ENCODE data around the gene UBE2A.

The UBE2A gene

GRCh38 chrX:119574394-119575266 lies at the start of gene UBE2A:
Gene UBE2A (plus strand): TSS chrX:119574563. CDS start chrX:119574712, 149 bp downstream.
- DNase-seq, result peak; percentile 61

- no peak for DNase-seq
These were observed 44.8 kb upstream of the UBE2A start for GRCh38 chrX:119529345-119530276.

GRCh38 chrX:119537487-119537886 lies 36.9 kb upstream of the UBE2A start:
- DNase-seq, result no peak

DNA sequence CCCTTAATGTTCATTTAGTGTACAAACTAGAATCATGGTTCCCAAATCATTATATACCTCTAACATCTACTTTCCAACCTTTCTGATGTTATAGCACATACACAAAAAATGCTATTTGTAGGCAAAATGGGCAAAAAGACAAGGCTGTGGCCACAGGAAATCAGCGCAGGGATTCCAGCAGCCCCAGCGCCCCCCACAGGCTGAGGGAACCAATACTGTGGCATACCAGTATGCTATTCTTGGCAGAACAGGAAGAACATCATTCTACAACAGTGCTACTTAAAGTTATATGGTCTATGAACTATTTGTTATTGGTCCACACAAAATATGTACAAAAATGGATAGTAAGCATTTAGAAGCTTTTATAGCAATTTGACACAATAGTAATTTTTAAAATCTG lies 34.5 kb upstream of the UBE2A start:
- no peak for DNase-seq

DNA sequence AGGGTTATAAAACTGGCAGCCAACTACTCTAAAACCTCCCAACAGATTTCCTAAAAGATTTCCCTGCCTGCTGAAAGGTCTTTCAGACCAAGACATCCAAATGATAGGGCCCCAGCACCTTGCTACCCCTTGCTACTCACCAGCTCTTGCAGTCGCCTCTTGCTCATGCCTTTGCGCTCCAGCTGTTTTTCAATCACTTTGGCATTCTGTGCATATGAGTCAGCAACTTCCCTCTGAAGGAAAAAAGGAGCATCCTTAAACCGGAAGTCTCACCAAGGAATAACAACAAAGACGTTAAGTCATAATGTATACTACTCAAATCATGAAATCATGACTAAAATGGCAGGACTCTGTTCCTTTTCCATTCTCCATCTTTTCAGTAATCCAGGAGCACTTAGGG lies 33.2 kb upstream of the UBE2A start:
- DNase-seq, result peak; percentile 1

DNA sequence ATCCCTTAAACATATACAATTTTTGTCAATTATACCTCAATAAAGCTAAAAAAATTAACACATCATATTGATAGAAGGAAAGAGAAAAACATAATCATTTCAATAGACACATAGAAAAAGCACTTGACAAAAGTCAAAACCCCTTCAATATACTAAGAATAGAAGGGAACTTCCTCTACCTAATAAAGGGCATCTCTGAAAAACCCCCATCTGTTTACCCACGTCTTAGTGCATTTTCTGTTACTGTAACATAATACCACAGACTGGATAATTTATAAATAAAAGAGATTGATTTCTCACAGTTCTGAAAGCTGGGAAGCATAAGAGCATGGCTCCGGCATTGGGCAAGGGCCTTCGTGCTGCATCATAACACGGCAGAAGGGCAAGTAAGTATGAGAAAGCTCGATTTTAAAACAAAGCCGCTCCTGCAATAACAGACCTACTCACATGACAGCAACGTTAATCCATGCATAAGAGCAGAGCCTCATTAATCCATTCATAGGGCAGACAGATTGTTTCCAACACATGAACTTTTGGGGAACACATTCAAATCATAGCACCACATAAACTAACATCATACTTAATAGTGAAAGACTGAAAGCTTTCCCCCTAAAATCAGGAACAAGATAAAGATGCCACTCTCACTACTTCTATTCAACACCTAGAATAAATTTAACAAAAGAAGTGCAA lies 24.9 kb upstream of the UBE2A start:
- no peak for DNase-seq

GRCh38 chrX:119552508-119552907 lies 21.9 kb upstream of the UBE2A start:
- DNase-seq, result no peak

DNA sequence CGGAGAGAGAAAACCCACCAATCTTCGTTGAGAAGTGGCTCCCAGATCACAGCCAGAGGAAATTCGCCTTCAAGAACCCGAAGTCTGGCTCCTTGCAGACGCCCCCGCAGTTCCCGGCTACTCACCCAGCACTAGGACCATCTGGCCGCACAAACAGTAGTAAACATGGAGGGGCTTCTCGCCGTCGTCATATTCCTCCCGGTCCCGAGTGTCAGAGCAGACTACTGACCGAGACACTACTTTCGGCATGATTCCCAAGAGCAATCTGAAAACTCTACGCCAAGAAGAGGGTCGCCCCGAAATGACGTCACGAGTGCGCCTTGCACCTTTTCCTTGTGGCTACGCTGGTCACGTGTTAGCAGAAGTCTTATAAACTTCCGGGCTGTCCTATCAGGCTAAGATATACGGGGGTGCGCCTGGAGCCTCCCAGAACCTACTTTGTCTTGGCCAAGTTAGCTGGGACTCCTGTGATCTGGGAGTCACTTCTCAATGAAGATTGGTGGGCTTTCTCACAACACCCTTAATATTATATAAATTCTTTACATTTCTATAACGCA lies 9.2 kb upstream of the UBE2A start, which contains the start of gene STEEP1:
Gene STEEP1 (minus strand): TSS at position 303 of the 557 bp plus-strand sequence. CDS start 54 bp downstream, at position 249.
- peak; percentile 90 for DNase-seq

DNA sequence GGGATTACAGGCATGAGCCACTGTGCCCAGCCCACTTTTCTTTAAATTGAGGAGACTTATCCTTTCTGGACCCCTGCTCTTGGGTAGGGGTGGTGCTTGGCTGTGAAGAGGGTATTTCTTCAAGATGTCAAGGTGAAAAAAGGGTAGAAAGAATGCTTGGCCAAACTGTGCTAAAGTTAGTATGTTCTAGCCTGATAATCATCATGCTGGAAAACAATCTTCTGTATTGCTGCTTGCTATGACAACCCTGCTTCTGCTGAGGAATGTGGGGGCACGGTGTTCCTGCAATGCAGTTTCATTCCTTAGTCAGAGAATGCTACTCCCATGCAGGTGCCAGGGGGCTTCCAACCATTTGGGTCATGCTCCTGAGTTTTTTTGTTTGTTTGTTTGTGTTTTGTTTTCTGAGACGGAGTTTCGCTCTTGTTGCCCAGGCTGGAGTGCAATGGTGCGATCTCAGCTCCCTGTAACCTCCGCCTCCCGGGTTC lies 4.0 kb upstream of the UBE2A start:
- DNase-seq, result no peak

DNA sequence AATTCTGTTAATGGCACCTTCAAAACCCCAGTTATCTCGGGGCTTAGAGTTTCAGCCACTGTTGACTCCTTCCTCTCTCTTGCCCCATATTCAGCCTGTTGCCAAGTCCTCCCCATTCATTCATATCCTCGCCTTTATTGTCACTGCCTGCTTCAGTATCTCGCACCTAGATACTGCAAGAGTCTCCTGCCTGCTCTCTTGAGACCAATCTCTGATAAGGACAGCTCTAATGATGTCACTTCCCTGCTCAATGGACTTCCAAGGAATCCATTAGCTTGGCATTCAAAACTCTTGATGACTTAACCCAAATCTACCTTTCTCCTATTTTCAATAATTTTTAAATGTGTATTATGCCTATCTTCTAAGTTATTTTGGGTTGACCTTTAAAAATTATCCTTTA lies 1.1 kb upstream of the UBE2A start:
- DNase-seq, result no peak

- no peak for DNase-seq
These were observed 446 bp upstream of the UBE2A start for GRCh38 chrX:119573840-119574393.

GRCh38 chrX:119579414-119579813 lies 5.1 kb downstream of the UBE2A start:
- no peak for DNase-seq

DNA sequence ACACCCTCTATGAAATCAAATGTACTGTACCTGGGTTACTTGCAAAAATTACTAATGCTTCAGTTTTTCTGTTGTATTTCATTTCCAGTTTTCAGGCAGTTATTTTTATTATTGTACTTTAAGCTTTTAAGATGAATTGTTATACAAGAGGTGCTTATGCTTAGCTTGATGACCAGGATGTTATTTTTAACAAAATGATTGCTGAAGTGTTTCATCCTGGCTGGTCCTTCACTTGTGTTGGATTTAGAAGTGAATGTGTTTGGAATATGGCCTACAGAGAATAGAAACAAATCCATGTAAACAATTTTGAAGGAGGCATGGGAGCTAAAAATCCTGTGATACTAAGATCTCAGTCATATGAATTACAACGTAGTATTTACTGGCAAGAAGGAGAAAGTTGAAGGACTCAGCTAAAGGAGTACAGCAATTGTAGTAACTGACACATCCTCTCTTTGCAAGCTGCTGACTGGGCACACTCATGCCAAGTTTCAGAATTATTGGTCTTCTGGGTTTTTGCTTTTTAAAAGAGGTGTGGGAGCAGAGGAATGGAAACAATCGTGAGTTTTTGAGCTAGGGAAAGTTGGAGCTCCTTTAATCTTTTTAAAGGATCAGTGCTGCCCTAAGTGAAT lies 9.2 kb downstream of the UBE2A start:
- no peak for DNase-seq

- DNase-seq, result no peak
These were observed 15.4 kb downstream of the UBE2A start for GRCh38 chrX:119589810-119590209.

DNA sequence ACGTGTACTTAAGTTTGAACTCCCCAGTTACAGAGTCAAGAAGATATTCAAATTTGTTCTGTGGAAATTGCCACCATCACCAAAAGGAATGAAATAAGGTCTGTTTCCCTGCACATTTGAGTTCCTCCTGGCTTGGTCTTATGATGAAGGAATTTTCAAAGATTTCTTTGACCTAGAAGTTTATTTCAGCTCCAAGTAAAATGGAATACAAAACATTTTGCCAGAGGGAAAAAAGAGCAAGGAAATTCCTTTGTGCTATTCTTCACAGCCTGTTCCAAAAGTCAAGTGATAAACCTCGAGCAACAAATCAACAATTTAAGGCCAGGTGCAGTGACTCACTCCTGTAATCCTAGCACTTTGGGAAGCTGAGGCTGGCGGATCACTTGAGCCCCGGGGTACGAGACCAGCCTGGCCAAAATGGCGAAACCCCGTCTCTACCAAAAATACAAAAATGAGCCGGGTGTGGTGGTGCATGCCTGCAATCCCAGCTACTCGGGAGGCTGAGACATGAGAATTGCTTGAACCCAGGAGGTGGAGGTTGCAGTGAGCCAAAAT lies 28.4 kb downstream of the UBE2A start:
- no peak for DNase-seq

- DNase-seq, result no peak
These were observed 30.6 kb downstream of the UBE2A start for GRCh38 chrX:119604766-119605463.

GRCh38 chrX:119605464-119606279 lies 31.3 kb downstream of the UBE2A start:
- DNase-seq, result no peak

DNA sequence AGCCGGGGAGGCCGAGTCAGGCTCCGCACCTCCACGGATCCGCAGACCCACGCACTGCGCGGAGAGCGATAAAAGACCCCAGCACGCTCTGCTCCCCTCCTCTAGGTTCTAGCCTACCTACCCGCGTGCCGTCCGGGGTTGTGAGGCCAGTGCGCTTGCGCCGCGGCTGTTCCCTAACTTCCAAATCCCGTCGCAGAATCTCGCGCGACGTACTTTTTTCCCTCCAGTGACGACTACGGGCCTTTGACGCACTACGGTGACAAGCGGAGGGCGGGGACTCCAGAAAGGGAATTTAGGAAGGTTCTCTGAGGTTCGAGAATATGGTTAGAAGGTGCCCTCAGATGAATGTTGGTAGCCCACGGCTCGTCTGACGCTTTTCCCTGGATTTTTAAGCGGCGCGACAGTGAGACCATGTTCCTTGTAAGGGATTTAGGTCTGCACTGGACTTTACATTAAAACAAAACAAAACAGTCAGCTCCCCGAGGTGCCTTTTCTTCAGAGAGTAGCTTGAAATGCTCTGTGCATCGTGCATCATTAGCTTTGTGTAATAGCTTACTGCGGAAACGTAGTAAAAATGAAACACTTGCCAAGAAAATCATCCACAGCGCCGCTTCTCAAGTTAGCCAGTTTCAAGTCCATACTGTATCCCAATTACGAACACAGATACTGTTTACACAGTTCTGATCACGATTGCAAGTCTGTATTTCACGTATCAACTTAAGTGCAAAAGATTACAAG lies 32.1 kb downstream of the UBE2A start, which contains the start of gene NKRF:
Gene NKRF (minus strand): TSS at position 145 of the 738 bp plus-strand sequence.
- peak; percentile 50 for DNase-seq

DNA sequence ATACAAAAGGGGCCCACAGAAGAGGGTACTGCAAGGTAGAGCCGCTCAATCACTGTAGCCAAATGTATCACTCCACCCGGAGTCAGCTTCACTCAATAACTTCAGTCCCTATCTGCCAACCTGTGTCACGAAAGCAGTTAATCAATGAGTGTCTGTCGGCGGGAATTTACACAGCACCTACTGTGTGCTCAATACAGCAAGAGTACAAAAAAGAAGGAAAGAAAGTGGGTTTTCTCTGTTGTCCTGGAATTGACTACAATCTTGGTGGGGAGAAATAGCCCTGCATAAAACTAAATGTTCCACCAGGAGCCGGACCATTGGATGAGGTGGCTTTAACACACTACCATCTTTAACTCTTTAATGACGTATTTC lies 32.6 kb downstream of the UBE2A start:
- no peak for DNase-seq

Data from amniotic stem cell (primary cell).